GM06990 (cell line): ENCODE results near the gene TNNT3.

Source experiments
- DNase-seq: peaks from one replicate; pipeline ENCODE4 v3.0.0-alpha.2; 2011; ENCODE audit not compliant: insufficient read length; ENCODE audit errors: extremely low read depth
- H3K27me3 ChIP-seq: replicated peaks from 2 replicates; pipeline ENCODE4 v1.6.0; 2011; ENCODE audit warnings: low read length; ENCODE audit not compliant: control insufficient read depth, insufficient read depth
- H3K36me3 ChIP-seq: 2 replicates; pipeline ENCODE4 v1.5.1; 2011; ENCODE audit warnings: low read length; ENCODE audit not compliant: control insufficient read depth, insufficient read depth
- H3K4me3 ChIP-seq: replicated peaks from 2 replicates; pipeline ENCODE4 v1.5.1; 2011; ENCODE audit warnings: low read depth, mild to moderate bottlenecking, control low read depth, low read length
- TF ChIP-seq, protein P1 (sequence below): IDR thresholded peaks from 2 replicates; pipeline ENCODE4 v1.5.1; 2011; ENCODE audit warnings: low read length, control low read depth, mild to moderate bottlenecking, inconsistent platforms; ENCODE audit not compliant: insufficient read depth, poor library complexity, severe bottlenecking

The TNNT3 gene

DNA sequence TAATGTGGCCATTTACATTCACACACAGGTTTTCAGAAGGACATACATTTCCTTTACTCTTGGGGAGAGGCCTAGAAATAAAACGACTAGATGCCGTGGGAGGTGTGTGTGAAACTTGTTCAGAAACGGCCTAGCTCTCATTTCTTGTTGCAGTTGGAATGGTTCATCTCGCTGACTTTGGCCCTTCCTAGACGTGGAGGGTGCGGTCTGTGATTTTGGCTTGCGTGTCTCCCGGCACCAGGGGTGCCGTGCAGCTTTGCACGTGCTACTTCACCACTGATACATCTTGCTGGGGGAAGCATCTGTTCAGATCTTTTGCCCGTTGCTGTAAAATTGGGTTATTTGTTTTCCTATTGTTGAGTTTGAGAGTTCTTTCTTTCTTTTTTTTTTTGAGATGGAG is 24.7 kb upstream of the TNNT3 start:
- Histone ChIP-seq H3K36me3 (peaks cover 1% of the 10 kb centered on the region; the same call in 1 of the 2 replicates), H3K4me3 (no peak overlapping the region), H3K27me3 (no peaks in the 10 kb centered on the region; the same call in 1 of the 2 replicates)
- no peak for DNase-seq
- TF ChIP-seq, protein P1, sequence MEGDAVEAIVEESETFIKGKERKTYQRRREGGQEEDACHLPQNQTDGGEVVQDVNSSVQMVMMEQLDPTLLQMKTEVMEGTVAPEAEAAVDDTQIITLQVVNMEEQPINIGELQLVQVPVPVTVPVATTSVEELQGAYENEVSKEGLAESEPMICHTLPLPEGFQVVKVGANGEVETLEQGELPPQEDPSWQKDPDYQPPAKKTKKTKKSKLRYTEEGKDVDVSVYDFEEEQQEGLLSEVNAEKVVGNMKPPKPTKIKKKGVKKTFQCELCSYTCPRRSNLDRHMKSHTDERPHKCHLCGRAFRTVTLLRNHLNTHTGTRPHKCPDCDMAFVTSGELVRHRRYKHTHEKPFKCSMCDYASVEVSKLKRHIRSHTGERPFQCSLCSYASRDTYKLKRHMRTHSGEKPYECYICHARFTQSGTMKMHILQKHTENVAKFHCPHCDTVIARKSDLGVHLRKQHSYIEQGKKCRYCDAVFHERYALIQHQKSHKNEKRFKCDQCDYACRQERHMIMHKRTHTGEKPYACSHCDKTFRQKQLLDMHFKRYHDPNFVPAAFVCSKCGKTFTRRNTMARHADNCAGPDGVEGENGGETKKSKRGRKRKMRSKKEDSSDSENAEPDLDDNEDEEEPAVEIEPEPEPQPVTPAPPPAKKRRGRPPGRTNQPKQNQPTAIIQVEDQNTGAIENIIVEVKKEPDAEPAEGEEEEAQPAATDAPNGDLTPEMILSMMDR: no peak

DNA sequence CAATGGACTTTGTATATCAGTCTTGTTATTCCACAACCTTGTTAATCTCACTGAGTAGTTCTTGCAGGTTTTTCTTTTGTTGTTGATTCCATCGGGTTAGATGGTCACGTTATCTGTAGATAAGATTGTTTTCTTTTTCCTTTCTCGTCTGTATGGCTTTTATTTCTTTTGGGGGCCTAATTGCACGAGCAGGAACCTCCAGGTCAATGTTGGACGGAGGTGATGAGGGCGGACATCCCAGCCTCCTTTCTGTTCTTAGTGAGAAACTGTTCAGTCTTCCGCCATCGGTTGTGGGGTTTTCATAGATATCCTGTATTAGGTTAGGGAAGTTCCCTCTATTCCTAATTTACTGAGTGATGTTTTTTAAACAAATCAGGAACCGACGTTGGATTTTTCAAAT is 23.0 kb upstream of the TNNT3 start:
- no peak overlapping the region for H3K4me3 ChIP-seq
- TF ChIP-seq, protein P1: no peak
- DNase-seq: no peak
- no peaks in the 10 kb centered on the region; the same call in 1 of the 2 replicates for H3K36me3 ChIP-seq
- no peaks in the 10 kb centered on the region; the same call in 1 of the 2 replicates for H3K27me3 ChIP-seq

DNA sequence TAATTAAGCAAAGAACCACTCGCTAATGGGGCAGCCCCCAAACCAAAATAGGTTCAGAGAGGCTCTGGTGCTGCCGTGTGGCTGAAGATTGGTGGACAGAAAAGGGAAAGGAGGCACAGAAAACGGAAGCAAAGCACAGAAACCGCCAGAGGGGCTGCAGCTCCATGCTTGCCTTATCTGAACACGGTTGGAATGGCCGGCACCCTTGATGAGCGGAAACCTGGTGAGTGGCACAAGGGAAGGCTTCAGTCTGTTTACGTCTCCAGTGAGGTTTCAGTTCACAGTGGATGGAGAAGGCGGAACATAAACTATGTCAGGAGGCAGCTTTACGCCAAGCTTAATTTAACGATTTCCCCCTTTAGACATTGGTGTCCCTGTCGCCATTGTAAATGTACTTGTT is 22.6 kb upstream of the TNNT3 start:
- no peaks in the 10 kb centered on the region; the same call in 1 of the 2 replicates for H3K27me3 ChIP-seq

DNA sequence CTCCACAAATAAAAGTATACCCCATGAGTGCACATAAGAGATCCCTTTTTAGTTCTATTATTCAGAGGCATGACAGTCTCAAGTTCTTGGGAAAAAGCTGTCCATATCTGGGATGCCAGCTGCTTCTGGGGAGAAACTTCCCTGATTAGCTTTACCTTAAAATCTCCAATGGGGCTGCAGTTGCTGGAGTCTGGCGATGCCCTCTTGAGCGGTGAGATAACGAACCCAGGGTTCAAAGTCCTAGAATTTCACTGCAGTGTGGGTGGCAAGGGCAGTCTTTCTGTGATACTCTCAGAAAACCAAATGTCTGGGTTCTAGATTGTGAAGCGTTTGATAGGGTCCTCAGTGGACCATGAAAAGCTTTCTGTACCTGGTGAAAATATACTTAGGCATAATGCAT is 20.4 kb upstream of the TNNT3 start:
- no peak overlapping the region for H3K4me3 ChIP-seq
- no peak for DNase-seq
- no peaks in the 10 kb centered on the region; the same call in 1 of the 2 replicates for H3K27me3 ChIP-seq
- no peaks in the 10 kb centered on the region for H3K36me3 ChIP-seq
- TF ChIP-seq, protein P1: no peak

More for the DNA sequence above, 22.6 kb upstream of the TNNT3 start:
- Histone ChIP-seq H3K4me3 (no peak overlapping the region; the same call in 1 of the 2 replicates), H3K36me3 (no peaks in the 10 kb centered on the region)
- TF ChIP-seq, protein P1: no peak
- DNase-seq: no peak

DNA sequence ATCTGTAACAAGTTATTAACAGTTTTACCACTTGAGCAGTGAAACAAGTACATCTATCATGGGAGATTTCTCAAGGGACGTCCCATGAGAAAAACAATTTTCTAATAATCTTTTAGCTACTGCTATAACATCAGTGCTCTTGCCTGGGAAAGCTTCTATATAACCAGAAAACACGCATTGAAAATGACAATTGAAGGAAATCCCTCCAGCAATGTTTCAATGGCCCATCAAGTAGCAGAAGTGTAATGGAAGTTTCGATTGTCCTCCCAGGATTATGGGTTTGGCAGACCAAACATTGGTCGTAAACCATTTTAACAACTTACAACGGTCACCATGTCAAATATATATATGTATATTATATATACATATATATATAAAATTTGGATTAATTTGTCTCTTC is 19.8 kb upstream of the TNNT3 start:
- no peak for DNase-seq
- Histone ChIP-seq H3K27me3 (no peaks in the 10 kb centered on the region; the same call in 1 of the 2 replicates), H3K4me3 (no peak overlapping the region), H3K36me3 (no peaks in the 10 kb centered on the region)
- TF ChIP-seq, protein P1: no peak

DNA sequence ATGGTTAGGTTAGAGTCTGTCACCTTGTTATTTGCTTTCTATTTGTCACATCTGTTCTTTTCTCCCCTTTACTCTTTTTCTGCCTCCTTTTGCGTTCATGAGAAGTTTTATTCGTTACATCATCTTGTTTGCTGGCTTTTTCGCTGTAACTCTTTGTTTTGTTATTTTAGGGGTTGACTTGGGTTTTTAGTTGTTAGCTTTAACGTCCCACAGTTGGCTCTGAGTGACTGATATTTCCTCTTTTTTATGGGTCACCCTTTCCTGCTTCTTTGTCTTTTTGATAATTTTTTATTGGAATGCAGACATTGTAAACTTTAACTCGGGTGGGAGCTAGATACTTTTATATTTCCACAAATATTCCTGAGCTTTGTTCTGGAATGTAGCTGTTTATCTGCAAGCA is 13.3 kb upstream of the TNNT3 start:
- TF ChIP-seq, protein P1: no peak
- DNase-seq: no peak
- H3K4me3 ChIP-seq: no peak overlapping the region
- no peaks in the 10 kb centered on the region for H3K36me3 ChIP-seq
- 0 out of 2 replicates have a peak, but pooled peaks cover 1% of the 10 kb centered on the region for H3K27me3 ChIP-seq
